ENCODE results near the gene MYCN.
"Not testable (repeated sequence)": the region's sequence is repeated elsewhere in the genome, so short reads cannot be mapped to it uniquely, and the experiment has no call there.

The MYCN gene

DNA sequence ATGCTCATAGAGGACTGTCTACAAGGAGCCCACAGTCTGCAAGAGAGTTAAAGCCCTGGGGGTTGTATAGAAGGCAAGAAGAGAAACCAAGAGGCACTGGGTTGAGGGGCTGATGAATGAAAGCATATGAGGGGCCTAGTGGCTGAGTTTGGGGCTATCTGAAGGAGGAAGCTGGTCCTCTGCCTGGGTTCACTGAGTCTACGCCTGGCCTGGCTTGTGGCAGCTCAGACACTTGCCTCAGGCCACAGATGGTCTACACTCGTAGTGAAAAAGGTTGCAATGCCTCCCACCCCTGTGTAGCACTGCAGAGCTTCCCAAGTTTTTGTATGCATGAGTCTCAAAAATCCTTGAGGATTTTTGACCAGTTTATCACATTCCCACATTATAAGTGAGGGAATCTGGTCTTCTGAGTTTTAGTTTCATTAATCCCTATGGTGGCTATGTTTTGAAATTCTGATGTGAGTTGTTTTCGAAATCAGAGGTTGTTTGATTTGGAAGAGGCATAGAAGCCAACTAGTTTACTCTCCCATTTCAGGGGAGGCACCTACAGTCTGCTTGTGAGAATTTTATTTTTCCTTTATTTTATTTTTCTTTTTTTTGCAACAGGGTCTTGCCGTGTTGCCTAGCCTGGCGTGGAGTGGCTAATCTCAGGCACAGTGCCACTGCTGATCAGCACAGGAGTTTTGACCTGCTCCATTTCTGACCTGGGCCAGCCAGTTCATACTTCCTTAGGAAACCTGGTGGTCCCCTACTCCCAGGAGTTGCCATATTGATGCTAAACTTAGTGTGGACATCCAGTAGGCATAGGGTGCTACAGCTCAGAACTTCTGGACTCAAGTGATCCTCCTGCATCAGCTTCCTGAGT, 10.0 kb downstream of the MYCN start:
- H3K4me1 ChIP-seq (ENCODE audit: insufficient read depth, low read length) = no peaks in the 10 kb centered on the region
- no peak overlapping the region for H3K9ac ChIP-seq (ENCODE audit: low read depth, low read length)
- no peaks in the 10 kb centered on the region for H3K9me3 ChIP-seq (ENCODE audit: control insufficient read depth, insufficient read depth, low read length)
- peaks cover 18% of the 10 kb centered on the region for H3K36me3 ChIP-seq (ENCODE audit: insufficient read depth, low read length)

DNA sequence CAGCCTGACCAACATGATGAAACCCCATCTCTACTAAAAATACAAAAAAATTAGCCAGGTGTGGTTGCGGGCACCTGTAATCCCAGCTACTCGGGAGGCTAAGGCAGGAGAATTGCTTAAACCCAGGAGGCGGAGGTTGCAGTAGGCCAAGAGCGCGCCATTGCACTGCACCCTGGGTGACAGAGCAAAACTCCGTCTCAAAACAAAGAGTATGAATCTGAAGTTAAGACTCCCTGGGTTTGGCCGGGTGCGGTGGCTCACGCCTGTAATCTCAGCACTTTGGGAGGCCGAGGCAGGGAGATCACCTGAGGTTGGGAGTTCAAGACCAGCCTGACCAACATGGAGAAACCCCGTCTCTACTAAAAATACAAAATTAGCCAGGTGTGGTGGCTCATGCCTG, 11.6 kb downstream of the MYCN start:
- not testable (repeated sequence) for H3K4me1 ChIP-seq (ENCODE audit: insufficient read depth, low read length); H3K9me3 ChIP-seq (ENCODE audit: control insufficient read depth, insufficient read depth, low read length); H3K9ac ChIP-seq (ENCODE audit: low read depth, low read length); H3K36me3 ChIP-seq (ENCODE audit: insufficient read depth, low read length)

GRCh38 chr2:15952451-15953146, 12.2 kb downstream of the MYCN start:
- Histone ChIP-seq H3K4me1 (ENCODE audit: insufficient read depth, low read length) (peaks cover 5% of the 10 kb centered on the region), H3K9me3 (ENCODE audit: control insufficient read depth, insufficient read depth, low read length) (no peaks in the 10 kb centered on the region), H3K9ac (ENCODE audit: low read depth, low read length) (no peak overlapping the region), H3K36me3 (ENCODE audit: insufficient read depth, low read length) (no peaks in the 10 kb centered on the region)

DNA sequence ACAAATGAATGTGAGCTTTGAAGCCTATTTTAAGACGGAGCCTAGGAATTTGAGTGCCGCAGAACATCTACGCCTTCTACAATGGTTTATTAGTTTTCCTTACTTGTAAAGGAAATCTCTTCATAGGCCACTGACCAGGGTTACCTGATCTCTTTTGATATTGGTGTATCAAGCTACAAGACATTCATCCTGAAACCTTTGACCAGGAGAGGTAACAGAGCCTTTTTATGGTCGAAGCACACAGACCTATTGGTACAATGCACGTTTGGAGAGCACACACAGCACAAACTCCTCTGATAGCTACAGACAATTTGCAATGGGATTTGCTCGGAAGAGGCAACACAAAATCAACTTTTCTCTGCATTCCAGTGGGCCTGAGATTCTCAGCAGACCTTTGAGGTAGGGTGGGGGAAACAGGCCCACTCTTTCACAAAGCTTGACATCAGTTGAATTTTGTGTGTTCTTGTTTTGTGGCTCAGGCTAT, 12.8 kb downstream of the MYCN start:
- Histone ChIP-seq H3K9ac (ENCODE audit: low read depth, low read length) (no peak overlapping the region), H3K4me1 (ENCODE audit: insufficient read depth, low read length) (peaks cover 5% of the 10 kb centered on the region), H3K9me3 (ENCODE audit: control insufficient read depth, insufficient read depth, low read length) (no peaks in the 10 kb centered on the region), H3K36me3 (ENCODE audit: insufficient read depth, low read length) (no peaks in the 10 kb centered on the region)

- H3K4me1 ChIP-seq (ENCODE audit: insufficient read depth, low read length) = peaks cover 6% of the 10 kb centered on the region
- H3K9ac ChIP-seq (ENCODE audit: low read depth, low read length) = no peak overlapping the region
- H3K9me3 ChIP-seq (ENCODE audit: control insufficient read depth, insufficient read depth, low read length) = no peaks in the 10 kb centered on the region
- H3K36me3 ChIP-seq (ENCODE audit: insufficient read depth, low read length) = no peaks in the 10 kb centered on the region
Observed at GRCh38 chr2:15953891-15954680, 13.7 kb downstream of the MYCN start.

GRCh38 chr2:15954761-15955160, 14.4 kb downstream of the MYCN start:
- H3K9ac ChIP-seq (ENCODE audit: low read depth, low read length) = no peak overlapping the region
- H3K36me3 ChIP-seq (ENCODE audit: insufficient read depth, low read length) = no peaks in the 10 kb centered on the region

DNA sequence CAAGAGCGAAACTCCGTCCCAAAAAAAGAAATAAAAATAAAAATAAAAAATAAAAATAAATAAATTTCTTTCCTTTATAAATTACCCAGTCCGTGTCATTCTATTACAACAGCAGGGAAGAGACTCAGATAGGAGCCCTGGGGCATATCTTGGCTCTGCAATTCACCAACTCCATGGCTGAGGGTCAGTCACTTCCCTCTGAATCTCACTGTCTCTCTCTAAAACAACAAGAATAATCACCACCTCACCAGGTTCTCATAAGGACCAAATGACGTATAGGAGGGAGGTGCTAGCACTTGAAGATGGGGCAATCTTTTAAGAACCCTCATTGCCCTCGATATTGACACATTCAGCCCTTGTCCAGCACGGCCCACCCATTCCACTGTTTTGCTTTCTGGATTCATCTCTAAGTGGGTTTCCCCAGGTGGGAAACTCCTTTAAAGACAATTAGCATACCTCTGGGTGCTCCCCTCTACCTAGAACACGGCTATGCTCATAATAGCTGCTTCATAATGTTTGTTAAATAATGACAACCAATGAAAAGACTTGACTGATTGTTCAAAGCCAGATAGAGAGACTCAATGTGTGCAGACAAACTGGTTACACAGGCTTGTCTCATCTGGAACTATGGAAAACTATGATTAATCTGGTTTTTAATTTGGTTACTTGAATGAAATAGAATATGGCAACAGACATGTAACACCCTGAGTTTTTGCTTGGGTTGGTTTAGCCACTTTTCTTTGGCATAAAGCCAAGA, 15.1 kb downstream of the MYCN start:
- Histone ChIP-seq H3K9ac (ENCODE audit: low read depth, low read length) (no peak overlapping the region), H3K9me3 (ENCODE audit: control insufficient read depth, insufficient read depth, low read length) (no peaks in the 10 kb centered on the region), H3K4me1 (ENCODE audit: insufficient read depth, low read length) (peaks cover 9% of the 10 kb centered on the region), H3K36me3 (ENCODE audit: insufficient read depth, low read length) (no peaks in the 10 kb centered on the region)

More at GRCh38 chr2:15954761-15955160, 14.4 kb downstream of the MYCN start:
- Histone ChIP-seq H3K9me3 (ENCODE audit: control insufficient read depth, insufficient read depth, low read length) (no peaks in the 10 kb centered on the region), H3K4me1 (ENCODE audit: insufficient read depth, low read length) (peaks cover 9% of the 10 kb centered on the region)

DNA sequence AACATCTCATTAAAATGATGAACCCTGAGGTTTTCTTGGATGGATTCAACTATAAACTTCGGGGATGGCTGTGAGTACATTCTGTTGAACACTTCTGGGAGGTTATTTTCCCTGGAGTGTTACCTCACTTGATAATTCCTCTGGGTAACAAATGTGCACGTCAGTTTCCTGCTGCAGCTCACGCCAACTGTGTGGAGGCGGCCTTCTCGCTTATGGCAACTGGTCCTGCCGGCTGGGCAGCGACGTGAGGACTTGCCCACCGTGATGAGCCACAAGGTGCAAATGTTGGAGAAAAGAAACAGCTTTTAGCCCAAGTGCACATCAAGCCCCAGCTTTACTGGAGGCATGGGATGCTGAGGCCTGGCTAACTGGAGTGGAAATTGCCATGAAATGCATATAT, 15.9 kb downstream of the MYCN start:
- Histone ChIP-seq H3K4me1 (ENCODE audit: insufficient read depth, low read length) (peaks cover 9% of the 10 kb centered on the region), H3K9ac (ENCODE audit: low read depth, low read length) (no peak overlapping the region), H3K9me3 (ENCODE audit: control insufficient read depth, insufficient read depth, low read length) (no peaks in the 10 kb centered on the region), H3K36me3 (ENCODE audit: insufficient read depth, low read length) (no peaks in the 10 kb centered on the region)

- Histone ChIP-seq H3K36me3 (ENCODE audit: insufficient read depth, low read length) (no peaks in the 10 kb centered on the region), H3K9ac (ENCODE audit: low read depth, low read length) (no peak overlapping the region), H3K4me1 (ENCODE audit: insufficient read depth, low read length) (peaks cover 9% of the 10 kb centered on the region), H3K9me3 (ENCODE audit: control insufficient read depth, insufficient read depth, low read length) (no peaks in the 10 kb centered on the region)
Observed at GRCh38 chr2:15956751-15957736, 16.7 kb downstream of the MYCN start.

DNA sequence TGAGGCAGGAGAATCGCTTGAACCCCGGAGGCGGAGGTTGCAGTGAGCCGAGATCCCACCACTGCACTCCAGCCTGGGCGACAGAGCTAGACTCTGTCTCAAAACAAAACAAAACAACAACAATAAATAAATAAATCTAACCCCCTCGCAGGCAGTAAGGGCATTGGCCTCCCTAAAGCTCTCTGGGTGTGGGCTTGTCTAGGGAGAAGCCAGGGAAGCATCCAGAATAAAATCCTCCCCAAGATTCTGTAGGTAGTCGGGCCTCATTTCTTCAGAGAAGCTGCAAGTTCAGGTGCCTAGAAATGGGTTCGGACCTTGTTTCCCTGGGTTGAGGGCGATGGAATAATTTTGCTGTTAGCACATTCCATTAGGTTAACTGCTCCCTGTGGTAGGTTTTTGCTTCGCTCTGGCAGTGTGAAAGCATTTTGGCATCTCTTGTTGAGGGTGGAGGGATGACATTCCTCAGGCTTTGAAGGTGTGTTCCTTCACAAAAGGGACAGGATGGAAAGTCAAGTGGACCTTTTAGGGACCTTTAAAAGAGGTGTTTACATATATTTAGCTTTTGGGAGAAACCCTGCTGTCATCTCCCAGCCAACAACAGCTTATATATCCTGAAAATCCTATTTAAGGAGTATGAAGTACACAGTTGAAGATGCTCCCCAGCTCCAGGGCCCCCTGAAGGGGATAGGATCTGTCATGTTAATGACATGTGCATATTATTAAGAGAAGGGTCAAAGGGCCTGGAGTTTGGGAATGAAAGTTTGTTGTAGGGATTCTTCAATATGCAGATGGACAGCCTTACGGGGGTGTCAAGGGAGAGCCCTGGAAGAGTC, 17.7 kb downstream of the MYCN start:
- H3K9me3 ChIP-seq (ENCODE audit: control insufficient read depth, insufficient read depth, low read length) = no peaks in the 10 kb centered on the region
- peaks cover 9% of the 10 kb centered on the region for H3K4me1 ChIP-seq (ENCODE audit: insufficient read depth, low read length)
- H3K36me3 ChIP-seq (ENCODE audit: insufficient read depth, low read length) = no peaks in the 10 kb centered on the region
- no peak overlapping the region for H3K9ac ChIP-seq (ENCODE audit: low read depth, low read length)

DNA sequence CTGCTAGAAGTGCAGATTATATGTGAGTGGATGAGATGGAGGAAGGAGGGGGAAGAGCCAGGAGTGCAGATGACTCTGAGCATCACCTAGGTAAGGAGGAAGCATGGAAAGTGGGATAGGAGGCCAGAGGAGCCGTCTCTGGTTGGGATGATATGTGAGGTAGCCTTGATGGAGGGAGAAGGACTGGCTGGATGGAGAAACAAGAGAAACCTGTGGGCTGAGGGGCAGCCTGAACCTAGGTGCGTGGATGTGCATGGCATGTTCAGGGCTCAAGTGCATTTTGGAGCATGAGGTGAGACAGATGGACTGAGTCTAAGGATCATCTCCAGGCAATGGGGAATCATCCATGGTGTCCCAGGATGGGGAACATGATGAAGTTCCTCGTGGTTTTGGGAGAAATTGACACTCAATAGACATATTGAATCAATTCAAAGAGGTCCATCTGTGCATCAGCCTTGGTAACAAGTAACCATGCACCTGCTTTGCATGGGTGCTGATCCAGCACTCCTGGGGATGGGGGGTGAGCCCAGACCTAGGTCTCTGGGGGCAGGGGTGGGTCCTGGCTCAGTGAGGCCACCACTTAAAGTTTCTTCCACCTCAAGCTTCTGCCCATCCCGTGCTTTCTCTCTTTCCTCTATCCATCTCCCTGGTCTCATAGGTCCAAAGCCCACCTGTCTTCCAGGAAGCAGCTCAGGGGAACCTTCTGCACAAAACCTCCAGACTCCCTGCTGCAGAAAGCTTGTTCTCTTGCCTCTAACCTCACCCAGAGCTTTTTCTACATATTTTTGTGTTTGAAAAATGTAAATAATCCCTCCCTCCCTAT, 19.2 kb downstream of the MYCN start:
- Histone ChIP-seq H3K9ac (ENCODE audit: low read depth, low read length) (no peak overlapping the region), H3K9me3 (ENCODE audit: control insufficient read depth, insufficient read depth, low read length) (no peaks in the 10 kb centered on the region), H3K36me3 (ENCODE audit: insufficient read depth, low read length) (no peaks in the 10 kb centered on the region), H3K4me1 (ENCODE audit: insufficient read depth, low read length) (peaks cover 9% of the 10 kb centered on the region)

DNA sequence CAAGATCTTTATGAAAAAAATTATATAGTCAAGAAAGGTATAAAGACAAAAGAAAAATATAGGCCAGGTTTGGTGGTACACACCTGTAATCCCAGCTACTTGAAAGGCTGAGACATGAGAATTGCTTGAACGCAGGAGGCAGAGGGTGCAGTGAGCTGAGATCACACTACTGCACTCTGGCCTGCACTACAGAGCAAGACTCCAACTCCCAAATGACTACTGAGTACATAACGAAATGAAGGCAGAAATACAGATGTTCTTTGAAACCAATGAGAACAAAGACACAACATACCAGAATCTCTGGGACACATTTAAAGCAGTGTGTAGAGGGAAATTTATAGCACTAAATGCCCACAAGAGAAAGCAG, 19.8 kb downstream of the MYCN start:
- H3K9ac ChIP-seq (ENCODE audit: low read depth, low read length); H3K9me3 ChIP-seq (ENCODE audit: control insufficient read depth, insufficient read depth, low read length); H3K36me3 ChIP-seq (ENCODE audit: insufficient read depth, low read length): not testable (repeated sequence)
- H3K4me1 ChIP-seq (ENCODE audit: insufficient read depth, low read length) = peaks cover 12% of the 10 kb centered on the region

All from ES-I3 (cell line).